ENCODE results near the gene GPR18. TPM values are rescaled to one million over a fixed set of nuclear protein-coding genes. Genes with fewer than 3 reads are reported as not detected.

The GPR18 gene
- total RNA-seq, 2 experiments from 2014 or later: 10.9 to 13.7 TPM

- Histone ChIP-seq H3K79me2 (ENCODE audit: insufficient read depth, low read depth, low read length) (peaks cover 94% of the 10 kb centered on the region), H3K4me3 (ENCODE audit: low read depth, low read length, poor library complexity, severe bottlenecking) (peak overlapping the region; percentile 57), H4K20me1 (ENCODE audit: insufficient read depth, low read length) (no peaks in the 10 kb centered on the region), H3K4me1 (ENCODE audit: insufficient read depth, low read length, poor library complexity, severe bottlenecking) (peaks cover 99% of the 10 kb centered on the region), H3K36me3 (ENCODE audit: insufficient read depth, low read length) (0 out of 2 replicates have a peak, but pooled peaks cover 9% of the 10 kb centered on the region), H3K9me3 (ENCODE audit: low read length) (no peaks in the 10 kb centered on the region), H3K9me2 (ENCODE audit: insufficient read depth, low read length) (no peaks in the 10 kb centered on the region), H3K4me2 (ENCODE audit: low read length) (peak overlapping the region; percentile 75), H3K27ac (ENCODE audit: low read depth, low read length, poor library complexity, severe bottlenecking) (peak overlapping the region; percentile 97), H2AFZ (ENCODE audit: low read length) (0 out of 2 replicates have a peak overlapping the region, but pooled peaks have one; percentile 35)
- ChIA-PET POLR2A (interaction anchor here (1.0 to 1.2 kb wide), 2 partner anchors 9 to 17 kb away, joined by 4 to 5 read pairs; no protein-coding TSS in a partner anchor), CTCF (ENCODE audit: unreplicated experiment) (no interaction called here)
- BruUV-seq (replicated peaks): no TSS peak
- intact Hi-C loops (cut with micrococcal nuclease; ENCODE audit: unreplicated experiment): no loop called here
- TF ChIP-seq CTCF (conservative IDR thresholded peaks at IDR 0.05; ENCODE audit: low read length) (no peak), EZH2phosphoT487 (IDR thresholded peaks at IDR 0.05; ENCODE audit: borderline replicate concordance, low read depth, low read length) (no peak)
- no peak for DNase-seq (ENCODE audit: low spot score)
These were observed 34.6 kb downstream of the GPR18 start for GRCh38 chr13:99223587-99223986.

GRCh38 chr13:99221567-99222239 lies 36.5 kb downstream of the GPR18 start:
- intact Hi-C loops (cut with micrococcal nuclease; ENCODE audit: unreplicated experiment): no loop called here
- POLR2A ChIA-PET: interaction anchor here (0.9 to 1.0 kb wide), 3 partner anchors 10 to 23 kb away, joined by 3 to 4 read pairs (median 3); no protein-coding TSS in a partner anchor
- Histone ChIP-seq H2AFZ (ENCODE audit: low read length) (no peak overlapping the region), H3K9me2 (ENCODE audit: insufficient read depth, low read length) (no peaks in the 10 kb centered on the region), H3K36me3 (ENCODE audit: insufficient read depth, low read length) (0 out of 2 replicates have a peak, but pooled peaks cover 9% of the 10 kb centered on the region), H3K27ac (ENCODE audit: low read depth, low read length, poor library complexity, severe bottlenecking) (peak overlapping the region; percentile 97), H3K4me2 (ENCODE audit: low read length) (peak overlapping the region; percentile 75), H3K9me3 (ENCODE audit: low read length) (no peaks in the 10 kb centered on the region), H3K4me1 (ENCODE audit: insufficient read depth, low read length, poor library complexity, severe bottlenecking) (peaks cover 87% of the 10 kb centered on the region), H4K20me1 (ENCODE audit: insufficient read depth, low read length) (no peaks in the 10 kb centered on the region; the same call in 1 of the 2 replicates), H3K4me3 (ENCODE audit: low read depth, low read length, poor library complexity, severe bottlenecking) (peak overlapping the region; percentile 49), H3K79me2 (ENCODE audit: insufficient read depth, low read depth, low read length) (peaks cover 96% of the 10 kb centered on the region)
- no TSS peak for BruUV-seq (replicated peaks)
- DNase-seq (ENCODE audit: low spot score): no peak
- CTCF ChIA-PET (ENCODE audit: unreplicated experiment): no interaction called here
- TF ChIP-seq CTCF (conservative IDR thresholded peaks at IDR 0.05; ENCODE audit: low read length) (no peak), EZH2phosphoT487 (IDR thresholded peaks at IDR 0.05; ENCODE audit: borderline replicate concordance, low read depth, low read length) (no peak)

Measured in OCI-LY7 (cell line).